HG03280 (cell line): ENCODE measurements around the gene AUTS2.

Source experiments
- ATAC-seq: cut with Tn5 transposase; IDR thresholded peaks from one replicate; pipeline ENCODE4 v1.9.1; 2021; ENCODE audit warnings: mild to moderate bottlenecking, moderate library complexity; ENCODE audit not compliant: unreplicated experiment

AUTS2 gene

GRCh38 chr7:69622960-69623359 lies 24.7 kb downstream of the AUTS2 start:
- ATAC-seq: no peak

DNA sequence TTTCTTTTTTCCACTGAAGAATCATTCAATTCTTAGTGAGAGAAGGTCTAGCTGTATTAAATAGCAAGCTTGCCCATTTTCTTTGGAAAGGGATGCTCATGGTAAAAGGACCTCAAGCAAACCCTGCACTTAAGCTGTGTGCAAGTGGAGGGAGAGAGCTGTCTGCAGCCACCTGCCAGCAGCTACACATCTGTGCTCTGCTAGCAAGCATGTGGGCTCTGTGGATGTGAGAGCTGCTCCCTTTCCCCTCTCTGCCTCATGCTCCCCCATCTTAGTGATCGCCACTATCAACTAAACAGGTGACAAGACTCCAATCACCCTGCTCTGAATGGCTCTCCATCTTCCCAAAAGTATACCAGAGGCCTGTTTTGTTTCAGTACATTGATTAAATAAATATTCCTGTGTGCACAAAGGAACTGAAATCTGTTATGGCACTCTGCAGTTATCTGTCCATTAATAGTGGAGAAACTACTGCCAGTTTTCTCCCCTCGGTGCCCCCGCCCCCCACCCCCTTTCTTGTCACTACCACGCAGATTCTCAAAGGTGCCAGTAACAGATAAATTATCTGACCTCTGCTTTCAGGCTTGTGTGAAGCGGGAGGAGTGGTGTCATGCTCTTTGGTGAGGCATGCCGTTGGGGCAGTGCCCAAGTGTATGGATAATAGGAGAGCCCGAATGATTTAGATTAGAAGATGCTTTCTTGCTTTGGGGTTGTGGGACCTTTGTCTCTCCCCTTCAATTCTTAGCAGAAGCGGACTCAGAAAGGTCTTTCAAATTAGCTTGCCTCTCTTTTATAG lies 26.4 kb downstream of the AUTS2 start:
- no peak for ATAC-seq

GRCh38 chr7:69625238-69625637 lies 27.0 kb downstream of the AUTS2 start:
- ATAC-seq: no peak

DNA sequence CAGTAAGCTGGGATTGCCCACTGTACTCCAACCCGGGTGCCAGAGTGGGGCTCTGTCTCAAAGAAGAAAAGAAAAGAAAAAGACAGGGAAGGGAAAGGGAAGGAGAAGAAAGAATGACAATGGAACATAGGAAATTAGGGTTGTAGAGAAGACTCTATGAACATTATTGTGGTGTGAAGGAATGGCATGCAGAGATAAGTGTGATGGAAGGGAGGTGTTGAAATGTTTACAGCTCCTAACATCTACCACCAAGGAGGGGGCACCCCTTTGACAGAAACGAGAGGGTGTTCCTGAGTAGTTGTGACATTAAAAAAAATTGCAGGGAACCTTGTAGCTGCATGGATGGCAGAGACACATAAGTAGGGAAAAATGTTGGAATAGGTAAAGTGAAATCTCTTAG lies 27.5 kb downstream of the AUTS2 start:
- ATAC-seq: no peak

GRCh38 chr7:69630292-69630691 lies 32.0 kb downstream of the AUTS2 start:
- no peak for ATAC-seq

DNA sequence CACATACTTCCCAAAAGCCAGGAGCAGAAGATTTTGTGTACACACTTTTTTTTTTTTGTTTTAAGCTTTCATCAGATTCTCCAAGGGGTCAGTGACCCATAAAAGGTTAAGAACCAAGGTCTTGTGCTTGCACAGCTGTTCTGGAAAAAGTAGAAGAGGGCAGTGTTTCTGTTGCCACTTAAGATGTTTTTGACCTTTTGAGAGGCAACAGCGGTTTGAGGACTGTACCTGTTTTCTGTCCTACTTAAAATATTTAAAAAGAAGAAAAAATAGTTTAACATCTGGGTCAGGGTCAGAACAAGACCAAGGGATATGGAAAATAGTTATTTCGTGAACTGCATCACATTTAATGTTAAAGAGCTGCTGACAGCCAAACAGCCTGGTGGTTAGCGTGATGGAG lies 32.9 kb downstream of the AUTS2 start:
- no peak for ATAC-seq

GRCh38 chr7:69632280-69632679 lies 34.0 kb downstream of the AUTS2 start:
- ATAC-seq: no peak

DNA sequence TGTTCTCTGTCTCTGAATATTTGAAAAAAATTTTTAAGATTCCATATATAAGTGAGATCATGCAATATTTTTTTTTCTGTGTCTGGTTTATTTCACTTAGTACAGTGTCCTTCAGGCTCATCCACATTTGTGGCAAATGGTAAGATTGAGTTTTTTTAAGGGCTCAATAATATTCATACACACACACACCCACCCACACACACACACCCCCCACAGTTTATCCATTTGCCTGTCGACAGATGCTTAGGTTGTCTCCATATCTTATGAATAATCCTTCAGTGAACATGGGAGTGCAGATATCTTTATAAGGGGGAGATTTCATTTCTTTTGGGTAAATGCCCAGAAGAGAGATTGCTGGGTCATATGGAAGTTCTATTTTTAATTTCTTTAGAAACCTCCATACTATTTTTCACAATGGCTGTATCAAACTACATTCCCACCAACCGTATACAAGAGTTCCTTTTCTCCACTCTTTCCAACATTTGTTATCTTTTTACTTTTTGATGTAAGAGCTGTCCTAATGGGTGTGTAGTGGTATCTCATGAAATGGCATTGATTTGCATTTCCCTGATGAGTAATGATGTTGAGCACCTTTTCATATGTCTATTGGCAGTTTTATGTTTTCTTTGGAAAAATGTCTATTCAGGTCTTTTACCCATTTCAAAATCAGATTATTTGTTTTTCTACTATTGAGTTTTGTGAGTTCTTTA lies 35.0 kb downstream of the AUTS2 start:
- ATAC-seq: no peak

GRCh38 chr7:69635555-69636185 lies 37.4 kb downstream of the AUTS2 start:
- no peak for ATAC-seq

DNA sequence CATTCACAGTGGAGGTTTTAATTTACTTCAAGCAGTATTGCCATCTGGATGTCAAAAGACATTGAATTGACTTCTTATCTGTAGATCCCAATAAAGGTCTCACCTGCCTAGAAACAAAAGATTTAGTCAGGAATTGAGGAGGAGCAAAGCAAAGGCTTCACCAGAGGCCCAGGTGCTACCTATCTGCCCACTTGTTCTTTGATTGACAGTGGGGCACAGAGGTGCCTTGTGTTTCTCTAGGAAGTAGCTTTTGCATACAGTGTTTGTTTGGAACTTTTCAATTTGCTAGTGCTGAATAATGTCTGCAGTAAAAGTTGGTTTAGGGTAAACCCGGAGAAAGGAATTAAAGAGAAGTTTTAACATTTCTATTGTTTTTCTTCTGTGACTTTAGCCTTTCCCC lies 40.4 kb downstream of the AUTS2 start:
- ATAC-seq: no peak

DNA sequence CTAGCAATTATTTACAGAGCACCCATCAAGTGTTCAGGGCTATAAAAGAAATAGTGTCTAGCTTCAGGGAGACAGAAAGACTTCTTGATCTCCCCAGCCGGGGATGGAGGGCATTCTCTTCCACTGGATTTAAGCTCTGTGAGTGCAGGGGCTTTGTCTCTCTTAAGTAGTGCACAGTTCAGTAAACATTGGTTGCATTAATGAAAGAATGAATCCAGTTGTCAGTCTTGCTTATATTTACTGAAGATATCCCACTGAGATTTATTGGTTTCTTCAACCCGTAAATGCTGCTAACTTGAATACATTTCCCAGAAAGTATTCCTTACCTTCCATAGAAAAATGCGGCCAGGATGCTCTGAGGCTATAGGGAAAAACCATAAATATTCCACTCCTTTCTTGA lies 41.9 kb downstream of the AUTS2 start:
- no peak for ATAC-seq

GRCh38 chr7:69640925-69641594 lies 42.8 kb downstream of the AUTS2 start:
- no peak for ATAC-seq

GRCh38 chr7:69643265-69643664 lies 45.0 kb downstream of the AUTS2 start:
- no peak for ATAC-seq

DNA sequence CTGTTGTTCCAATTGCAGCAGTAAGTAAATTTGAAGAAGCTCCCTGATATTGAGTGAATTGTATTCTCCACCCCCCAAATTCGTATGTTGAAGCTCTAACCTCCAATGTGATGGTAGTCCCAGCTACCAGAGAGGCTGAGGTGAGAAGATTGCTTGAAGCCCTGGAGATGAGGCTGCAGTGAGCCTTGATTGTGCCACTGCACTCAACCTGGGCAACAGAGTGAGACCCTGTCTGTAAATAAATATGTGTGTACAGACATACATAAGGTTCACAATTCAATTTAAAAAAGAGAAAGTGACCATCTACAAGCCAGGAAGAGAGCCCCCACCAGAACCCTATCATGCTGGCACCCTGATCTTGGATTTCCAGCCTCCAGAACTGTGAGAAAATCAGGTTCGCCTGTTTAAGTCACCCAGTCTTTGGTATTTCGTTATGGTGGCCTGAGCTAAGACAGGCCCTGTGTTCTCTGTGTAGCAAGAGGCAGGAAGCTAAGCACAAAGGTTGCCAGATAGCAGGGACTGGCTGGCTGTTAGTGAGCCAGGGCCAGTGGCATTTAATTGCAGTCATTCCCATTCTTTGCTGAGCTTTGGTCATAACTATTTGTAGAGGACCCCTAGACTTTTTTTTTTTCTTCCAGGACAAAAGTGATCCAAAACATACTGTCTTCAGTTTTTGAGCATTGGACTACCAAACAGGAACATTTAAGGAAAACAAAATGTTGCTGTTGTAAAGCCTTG lies 45.6 kb downstream of the AUTS2 start:
- no peak for ATAC-seq

DNA sequence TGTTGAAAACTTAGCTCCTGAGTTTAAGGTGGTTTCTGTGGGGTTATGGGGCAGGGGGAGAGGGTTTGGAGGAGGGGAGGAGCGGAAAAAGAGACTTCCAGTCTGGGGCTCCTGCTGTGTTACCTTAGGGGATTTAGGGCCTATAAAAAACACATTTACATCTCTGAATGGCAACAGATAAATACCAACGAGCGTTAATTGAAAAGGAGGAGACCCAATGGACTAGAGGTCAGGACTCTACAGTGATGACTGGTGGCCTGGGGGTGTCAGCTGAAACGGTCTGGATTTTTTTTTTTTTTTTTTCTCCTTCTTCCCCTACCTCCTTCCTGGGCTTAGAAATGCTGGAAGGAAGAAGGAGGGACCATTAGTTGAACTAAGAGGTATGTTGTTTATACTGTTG lies 47.4 kb downstream of the AUTS2 start:
- no peak for ATAC-seq

- peak; percentile 64 for ATAC-seq
Measured at GRCh38 chr7:69651101-69651590, 52.9 kb downstream of the AUTS2 start.

DNA sequence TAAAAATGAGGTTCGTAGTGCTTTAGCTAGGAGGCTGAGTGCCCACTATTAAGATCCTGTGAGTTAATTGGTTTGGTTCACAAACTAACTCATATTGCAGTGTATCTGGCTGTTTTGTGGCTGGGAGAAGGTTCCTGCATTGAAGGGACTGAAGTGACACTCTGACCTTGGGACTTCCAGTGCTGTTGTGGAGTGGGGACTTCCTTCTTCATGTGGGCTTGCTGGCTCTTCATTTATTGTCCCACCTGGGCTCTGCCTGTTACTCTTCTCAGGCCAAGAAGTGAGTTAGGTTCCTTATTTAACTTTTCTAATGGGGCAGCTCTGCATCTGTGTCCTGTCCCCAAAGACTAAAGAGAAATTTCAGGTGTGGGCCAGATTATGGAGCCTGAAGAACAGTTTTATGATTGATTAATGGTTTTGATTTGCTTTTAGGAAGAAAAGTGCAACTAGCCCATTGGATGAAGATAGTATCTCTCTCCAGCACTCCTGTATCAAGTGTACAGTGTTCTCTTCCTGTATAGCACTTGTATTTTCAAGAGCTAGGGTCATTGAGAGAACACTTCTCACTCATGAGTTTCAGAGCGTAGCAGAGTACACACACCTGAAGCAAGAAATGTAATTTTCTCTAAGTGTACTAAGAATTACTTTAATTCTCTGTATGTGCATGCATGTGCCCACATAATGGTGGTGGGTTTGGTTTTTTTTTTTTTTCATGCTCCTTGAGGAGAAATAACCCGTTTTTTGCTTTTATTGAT lies 54.8 kb downstream of the AUTS2 start:
- no peak for ATAC-seq

DNA sequence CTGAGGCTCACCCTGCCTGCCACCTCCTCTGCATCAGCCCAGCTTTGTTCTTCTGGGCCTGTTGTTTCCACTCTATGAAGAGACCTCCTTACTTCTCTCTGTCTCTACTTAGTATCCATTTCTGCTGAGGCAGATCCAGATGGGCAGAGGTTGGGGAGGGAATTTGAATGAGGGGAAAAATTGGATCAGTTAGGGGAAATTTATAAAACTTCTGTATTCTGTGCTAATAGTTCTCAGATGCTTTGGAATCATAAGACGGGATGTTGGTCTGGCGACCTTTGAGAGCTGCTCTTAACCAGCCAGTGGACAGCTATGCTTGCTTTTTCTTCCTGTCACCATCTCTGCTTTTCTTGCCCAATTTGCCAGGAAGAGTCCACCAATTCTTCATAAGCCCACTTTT lies 55.5 kb downstream of the AUTS2 start:
- ATAC-seq: no peak

- ATAC-seq: no peak
Measured at GRCh38 chr7:69654381-69654780, 56.1 kb downstream of the AUTS2 start.
